ENCODE results near the gene CDK12.
"Not testable (repeated sequence)": the region's sequence is repeated elsewhere in the genome, so short reads cannot be mapped to it uniquely, and the experiment has no call there.

CDK12 gene

DNA sequence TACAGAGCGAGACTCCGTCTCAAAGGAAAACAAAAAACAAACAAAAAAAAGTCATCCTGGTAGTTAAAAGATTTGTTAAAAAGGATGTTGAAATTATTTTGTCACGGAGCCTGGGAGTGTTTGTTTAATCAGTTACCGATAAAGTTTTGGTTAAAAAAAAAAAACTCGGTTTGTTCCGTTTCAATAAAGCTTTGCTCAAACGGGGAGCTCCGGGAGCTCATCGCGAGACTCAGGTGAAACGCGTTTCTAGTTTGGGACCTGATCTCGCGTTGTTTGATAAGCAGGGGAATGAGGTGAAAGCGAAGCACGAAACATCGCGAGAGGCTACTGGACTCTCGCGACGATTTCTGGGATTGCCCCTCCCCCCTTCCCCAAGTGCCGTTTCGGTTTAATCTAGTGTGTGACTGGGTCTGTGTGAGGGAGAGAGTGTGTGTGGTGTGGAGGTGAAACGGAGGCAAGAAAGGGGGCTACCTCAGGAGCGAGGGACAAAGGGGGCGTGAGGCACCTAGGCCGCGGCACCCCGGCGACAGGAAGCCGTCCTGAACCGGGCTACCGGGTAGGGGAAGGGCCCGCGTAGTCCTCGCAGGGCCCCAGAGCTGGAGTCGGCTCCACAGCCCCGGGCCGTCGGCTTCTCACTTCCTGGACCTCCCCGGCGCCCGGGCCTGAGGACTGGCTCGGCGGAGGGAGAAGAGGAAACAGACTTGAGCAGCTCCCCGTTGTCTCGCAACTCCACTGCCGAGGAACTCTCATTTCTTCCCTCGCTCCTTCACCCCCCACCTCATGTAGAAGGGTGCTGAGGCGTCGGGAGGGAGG is at the start of gene CDK12:
CDK12 (plus strand) TSS at position 374 of the 813 bp plus-strand sequence. CDS start 586 bp downstream, outside the sequence.
- peak; percentile 91 for DNase-seq

DNA sequence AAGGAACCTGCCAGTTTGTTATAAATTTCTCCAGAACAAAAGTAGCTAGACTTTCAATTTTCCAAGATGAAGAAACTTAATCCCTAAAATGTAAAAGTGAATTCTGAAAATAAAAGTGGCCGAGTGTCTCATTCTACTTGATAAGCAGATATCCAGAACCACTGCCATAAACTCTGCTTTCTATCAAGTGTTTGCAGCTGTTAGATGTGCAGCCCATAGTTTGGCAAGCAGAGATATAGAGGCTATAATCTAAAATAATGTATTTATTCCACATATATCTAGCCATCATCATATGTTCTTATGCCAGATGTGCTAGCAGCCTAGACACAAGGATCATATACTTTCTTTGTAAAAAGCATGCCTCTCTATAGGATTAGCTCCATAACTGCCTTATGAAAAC is 45.1 kb upstream of the CDK12 start:
- DNase-seq, result no peak

DNA sequence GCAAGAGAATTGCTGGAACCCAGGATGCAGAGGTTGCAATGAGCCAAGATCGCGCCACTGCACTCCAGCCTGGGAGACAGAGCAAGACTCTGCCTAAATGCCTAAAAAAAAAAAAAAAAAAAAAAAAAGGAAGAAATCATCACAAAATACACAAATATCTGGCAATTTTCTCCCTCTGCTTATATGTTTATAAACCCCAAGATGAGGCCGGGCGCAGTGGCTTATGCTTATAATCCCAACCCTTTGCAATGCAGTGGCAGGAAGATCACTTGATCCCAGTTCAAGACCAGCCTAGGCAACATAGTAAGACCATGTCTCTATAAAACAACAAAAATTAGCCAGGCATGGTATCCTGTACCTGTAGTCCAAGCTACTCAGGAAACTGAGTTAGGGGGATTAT is 31.7 kb upstream of the CDK12 start:
- DNase-seq, result no peak

DNA sequence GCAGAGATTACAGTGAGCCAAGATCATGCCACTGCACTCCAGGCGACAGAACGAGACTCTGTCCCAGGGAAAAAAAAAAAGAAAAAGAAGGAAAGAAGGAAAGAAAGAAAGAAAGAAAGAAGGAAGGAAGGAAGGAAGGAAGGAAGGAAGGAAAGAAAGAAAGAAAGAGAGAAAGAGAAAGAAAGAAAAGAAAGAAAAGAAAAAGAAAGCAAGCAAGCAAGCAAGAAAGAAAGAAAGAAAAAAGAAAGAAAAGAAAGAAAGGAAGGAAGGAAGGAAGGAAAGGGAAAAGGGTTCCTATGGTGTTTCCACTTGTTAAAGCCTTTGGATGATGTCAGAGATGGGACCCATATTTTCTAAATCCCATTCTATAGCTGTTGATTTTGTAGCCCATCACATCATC is 21.4 kb upstream of the CDK12 start:
- not testable (repeated sequence) for DNase-seq

DNA sequence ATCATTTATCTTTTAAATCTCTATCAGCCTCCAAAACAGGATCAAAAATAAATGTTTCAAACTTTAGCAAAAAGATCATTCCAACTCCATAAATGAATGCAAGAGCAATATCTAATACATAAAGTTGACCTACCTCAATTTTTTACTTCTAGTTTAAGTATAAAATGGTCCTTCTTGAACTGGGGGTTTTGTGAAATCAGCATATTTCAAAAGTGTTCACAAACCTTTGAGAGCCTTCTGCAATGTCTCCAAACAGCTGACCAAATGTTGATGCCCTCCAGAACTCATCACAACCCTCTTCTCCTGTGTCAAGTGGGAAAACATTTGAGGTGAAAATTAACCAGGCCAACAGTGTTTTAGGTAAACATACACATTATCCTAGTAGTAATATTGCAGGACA is 18.0 kb upstream of the CDK12 start:
- no peak for DNase-seq

DNA sequence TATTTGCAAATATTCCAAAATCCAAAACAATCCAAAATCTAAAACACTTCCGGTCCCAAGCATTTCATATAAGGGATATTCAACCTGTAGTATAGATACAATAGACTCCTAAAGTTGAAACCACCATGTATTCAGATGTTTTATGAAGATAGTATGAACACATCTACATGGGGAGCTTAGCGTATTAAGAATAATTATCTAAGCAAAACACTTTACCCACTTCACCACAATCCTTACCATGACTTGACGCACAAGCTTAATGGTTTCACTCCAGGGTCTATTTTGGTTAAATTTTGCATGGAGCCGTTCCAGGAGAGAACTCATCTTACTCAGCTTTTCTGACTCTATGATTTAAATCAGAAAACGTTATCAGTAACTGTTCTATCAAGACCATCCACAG is 13.7 kb upstream of the CDK12 start:
- no peak for DNase-seq

DNA sequence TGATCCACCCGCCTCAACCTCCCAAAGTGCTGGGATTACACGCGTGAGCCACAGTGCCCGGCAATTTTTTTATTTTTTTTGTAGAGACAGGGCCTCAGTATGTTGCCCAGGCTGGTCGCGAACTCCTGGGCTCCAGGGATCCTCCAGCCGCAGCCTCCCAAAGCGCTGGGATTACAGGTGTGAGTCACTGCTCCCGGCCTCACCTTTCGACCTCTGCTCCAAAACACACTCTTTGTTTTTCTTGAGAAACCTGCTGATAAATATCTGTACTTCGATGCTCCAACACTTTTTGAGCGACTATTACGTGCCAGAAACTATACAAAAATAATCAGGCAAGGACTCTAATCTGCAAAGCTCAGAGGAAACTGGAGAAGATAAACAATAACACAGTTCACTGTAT is 11.2 kb upstream of the CDK12 start:
- DNase-seq, result no peak

DNA sequence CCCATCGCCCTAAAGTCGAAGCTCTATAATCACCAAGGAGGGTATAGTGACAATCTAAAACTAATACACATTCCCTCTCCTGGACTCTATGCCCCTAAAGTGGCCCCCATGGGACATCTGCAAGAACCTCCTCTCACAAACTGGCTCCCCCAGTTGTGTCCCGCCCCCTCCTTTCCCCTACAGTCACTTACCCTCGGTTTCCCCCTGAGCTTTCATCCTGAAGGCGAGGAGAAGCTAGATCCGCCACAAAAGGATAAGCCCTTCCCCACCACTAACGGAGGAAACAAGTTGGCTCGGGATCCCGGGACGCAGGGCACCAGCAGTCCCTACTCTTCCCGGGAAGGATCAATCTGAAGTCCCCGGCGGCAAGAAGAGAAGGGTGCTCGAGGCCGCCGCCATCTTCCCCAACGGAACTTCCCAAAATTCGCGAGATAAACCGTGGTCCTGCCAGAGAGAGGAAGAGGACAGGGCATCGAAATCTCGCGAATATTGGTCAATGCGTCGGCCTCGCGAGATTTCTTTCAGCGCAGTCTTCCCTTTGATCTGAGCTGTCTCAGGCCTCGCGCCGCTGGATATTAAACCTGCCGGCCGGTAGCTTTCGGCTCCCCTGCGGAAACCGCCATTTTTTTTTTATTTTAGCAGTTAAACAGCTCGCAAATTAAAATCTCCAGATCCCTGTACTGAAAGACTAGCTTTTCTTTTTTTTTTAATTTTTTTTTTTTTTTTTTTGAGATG is 10.3 kb upstream of the CDK12 start, which contains the start of gene MED1:
MED1 (minus strand) TSS at position 417 of the 735 bp plus-strand sequence; CDS start at position 216, 201 bp downstream.
- peak; percentile 89 for DNase-seq

DNA sequence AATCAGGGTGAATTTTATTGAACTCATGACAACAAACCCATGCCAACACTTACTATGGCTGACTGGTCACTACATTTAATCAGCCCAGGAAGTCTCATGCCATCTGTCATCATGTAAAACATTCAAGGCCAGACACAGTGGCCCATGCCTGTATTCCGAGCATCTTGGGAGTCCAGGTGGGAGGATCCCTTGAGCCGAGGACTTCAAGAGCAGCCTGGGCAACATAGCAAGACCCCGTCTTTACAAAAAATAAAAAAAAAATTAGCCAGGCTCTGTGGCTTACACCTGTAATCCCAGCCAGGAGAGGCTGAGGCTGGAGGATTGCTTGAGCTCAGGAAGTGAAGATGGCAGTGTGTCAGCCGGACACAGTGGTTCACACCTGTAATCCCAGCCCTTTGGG is 5.4 kb upstream of the CDK12 start:
- DNase-seq, result no peak

DNA sequence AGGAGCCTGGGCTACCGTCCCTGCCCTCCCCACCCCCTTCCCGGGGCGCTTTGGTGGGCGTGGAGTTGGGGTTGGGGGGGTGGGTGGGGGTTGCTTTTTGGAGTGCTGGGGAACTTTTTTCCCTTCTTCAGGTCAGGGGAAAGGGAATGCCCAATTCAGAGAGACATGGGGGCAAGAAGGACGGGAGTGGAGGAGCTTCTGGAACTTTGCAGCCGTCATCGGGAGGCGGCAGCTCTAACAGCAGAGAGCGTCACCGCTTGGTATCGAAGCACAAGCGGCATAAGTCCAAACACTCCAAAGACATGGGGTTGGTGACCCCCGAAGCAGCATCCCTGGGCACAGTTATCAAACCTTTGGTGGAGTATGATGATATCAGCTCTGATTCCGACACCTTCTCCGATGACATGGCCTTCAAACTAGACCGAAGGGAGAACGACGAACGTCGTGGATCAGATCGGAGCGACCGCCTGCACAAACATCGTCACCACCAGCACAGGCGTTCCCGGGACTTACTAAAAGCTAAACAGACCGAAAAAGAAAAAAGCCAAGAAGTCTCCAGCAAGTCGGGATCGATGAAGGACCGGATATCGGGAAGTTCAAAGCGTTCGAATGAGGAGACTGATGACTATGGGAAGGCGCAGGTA is 762 bp downstream of the CDK12 start:
- no peak for DNase-seq

DNA sequence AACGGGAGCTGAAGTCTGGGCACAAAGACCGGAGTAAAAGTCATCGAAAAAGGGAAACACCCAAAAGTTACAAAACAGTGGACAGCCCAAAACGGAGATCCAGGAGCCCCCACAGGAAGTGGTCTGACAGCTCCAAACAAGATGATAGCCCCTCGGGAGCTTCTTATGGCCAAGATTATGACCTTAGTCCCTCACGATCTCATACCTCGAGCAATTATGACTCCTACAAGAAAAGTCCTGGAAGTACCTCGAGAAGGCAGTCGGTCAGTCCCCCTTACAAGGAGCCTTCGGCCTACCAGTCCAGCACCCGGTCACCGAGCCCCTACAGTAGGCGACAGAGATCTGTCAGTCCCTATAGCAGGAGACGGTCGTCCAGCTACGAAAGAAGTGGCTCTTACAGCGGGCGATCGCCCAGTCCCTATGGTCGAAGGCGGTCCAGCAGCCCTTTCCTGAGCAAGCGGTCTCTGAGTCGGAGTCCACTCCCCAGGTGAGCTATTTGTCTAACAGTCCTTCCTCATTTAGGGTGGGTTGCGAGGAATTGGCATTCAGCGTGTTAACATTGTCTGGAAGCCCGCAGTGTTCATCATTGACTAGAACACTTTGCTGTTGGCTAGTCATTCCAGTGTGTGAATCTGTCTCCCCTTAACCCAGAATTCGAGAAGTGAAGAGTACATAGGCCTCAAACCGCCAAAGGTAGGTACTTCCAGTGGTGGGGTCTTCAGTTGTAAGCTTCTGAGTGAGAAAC is 1.5 kb downstream of the CDK12 start:
- no peak for DNase-seq

DNA sequence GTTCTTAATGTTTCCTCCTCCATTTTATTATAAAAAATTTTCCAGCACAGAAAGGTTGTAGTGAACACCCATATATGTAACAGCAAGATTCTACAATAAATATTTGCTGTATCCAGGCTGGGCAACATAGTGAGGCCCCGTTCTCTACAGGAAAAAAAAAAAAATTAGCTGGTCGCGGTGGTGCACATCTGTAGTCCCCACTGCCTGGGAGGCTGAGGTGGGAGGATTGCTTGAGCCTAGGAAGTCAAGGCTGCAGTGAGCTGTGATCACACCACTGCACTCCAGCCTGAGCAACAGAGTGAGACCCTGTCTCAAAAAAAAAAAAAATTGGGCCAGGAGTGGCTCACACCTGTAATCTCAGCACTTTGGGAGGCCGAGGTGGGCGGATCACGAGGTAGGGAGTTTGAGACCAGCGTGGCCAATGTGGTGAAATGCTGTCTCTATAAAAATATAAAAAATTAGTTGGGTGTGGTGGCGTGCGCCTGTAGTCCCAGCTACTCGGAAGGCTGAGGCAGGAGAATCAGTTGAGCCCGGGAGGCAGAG is 3.4 kb downstream of the CDK12 start:
- not testable (repeated sequence) for DNase-seq

DNA sequence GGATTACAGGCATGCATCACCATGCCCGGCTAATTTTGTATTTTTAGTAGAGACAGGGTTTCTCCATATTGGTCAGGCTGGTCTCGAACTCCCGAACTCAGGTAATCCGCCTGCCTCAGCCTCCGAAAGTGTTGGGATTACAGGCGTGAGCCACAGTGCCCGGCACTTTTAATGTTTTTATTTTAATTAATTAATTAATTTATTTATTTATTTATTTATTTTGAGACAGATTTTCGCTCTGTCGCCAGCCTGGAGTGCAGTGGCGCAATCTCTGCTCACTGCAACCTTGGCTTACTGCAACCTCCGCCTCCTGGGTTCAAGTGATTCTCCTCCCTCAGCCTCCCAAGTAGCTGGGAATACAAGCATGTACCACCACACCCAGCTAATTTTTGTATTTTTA is 7.3 kb downstream of the CDK12 start:
- DNase-seq, result not testable (repeated sequence)

DNA sequence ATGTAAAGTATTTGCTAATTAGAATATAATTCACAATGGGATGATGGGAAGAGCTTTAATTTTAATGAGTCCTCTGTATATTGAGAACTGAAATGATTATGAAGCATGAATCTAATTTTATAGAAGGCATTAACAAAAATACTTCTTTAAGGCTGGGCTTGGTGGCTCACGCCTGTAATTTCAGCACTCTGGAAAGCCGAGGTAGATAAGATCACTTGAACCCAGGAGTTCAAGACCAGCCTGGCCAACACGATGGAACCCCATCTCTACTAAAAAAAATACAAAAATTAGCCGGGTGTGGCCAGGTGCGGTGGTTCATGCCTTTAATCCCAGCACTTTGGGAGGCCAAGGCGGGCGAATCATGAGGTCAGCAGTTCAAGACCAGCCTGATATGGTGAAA is 12.0 kb downstream of the CDK12 start:
- DNase-seq, result no peak

DNA sequence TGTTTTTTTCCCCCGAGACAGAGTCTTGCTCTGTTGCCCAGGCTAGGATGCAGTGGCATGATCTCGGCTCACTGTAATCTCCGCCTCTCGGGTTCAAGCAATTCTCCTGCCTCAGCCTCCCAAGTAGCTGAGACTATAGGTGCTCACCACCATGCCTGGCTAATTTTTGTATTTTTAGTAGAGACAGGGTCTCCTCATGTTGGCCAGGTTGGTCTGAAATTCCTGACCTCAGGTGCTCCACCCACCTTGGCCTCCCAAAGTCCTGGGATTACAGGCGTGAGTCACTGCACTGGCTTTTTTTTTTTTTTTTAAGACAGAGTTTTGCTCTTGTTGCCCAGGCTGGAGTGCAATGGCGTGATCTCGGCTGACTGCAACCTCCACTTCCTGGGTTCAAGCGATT is 18.3 kb downstream of the CDK12 start:
- not testable (repeated sequence) for DNase-seq

DNA sequence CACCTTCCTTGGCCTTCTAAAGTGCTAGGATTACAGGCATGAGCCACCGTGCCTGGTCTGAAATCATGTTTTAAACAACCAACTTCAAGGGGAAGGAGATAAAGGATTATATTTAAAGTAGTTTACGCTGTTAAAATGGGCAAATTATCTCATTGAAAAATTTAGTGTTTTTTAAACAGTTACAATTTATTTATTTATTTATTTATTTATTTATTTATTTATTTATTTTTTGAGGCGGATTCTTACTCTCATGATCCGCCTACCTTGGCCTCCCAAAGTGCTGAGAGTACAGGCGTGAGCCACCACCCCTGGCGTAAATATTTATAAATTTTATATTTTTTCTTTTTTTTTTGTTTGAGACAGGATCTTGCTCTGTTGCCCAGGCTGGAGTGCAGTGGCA is 22.2 kb downstream of the CDK12 start:
- DNase-seq, result no peak

DNA sequence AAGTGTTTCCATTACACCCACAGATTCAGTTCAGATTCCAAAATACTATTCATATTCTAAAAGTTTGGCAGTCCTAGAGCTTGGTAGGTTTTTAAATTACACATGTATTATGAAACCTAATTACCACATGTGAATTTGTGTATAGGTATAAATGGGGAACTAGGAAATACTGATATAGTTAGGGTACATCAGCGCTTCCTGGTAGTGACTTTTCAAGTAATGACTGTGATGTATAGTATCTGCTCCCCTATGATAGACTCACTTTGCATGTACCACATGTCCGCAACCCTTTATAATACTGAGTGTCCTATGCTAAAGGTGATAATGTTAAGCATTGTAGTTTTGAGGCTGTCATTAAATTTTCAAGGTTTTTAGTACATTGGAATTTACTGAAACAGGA is 22.9 kb downstream of the CDK12 start:
- DNase-seq, result no peak

DNA sequence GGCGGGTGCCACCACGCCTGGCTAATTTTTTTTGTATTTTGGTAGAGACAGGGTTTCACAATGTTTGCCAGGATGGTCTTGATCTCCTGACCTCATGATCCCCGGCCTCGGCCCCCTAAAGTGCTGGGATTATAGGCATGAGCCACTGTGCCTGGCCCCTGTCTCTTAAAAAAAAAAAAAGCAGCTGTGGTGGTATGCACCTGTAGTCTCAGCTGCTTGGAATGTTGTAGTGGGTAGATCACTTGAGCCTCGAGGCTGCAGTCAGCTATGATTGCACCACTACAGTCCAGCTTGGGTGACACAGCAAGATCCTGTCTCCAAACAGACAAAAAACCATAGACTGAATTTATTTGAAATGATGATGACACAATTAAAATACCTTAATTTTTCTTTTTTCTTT is 24.3 kb downstream of the CDK12 start:
- DNase-seq, result no peak

DNA sequence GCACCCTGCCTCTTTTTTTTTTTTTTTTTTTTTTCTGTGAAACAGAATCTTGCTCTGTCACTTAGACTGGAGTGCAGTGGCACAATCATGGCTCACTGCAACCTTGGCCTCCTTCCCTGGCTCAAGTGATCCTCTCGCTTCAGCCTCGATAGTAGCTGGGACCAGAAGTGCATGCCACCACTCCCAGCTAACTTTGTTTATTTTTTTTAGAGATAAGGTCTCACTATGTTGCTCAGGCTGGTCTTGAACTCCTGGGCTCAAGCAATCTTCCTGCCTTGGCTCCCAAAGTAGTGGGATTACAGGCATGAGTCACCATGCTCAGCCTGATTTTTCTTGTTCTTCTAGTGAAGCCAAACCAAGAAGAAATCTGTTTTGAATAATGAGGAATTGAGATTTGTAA is 25.0 kb downstream of the CDK12 start:
- no peak for DNase-seq

DNA sequence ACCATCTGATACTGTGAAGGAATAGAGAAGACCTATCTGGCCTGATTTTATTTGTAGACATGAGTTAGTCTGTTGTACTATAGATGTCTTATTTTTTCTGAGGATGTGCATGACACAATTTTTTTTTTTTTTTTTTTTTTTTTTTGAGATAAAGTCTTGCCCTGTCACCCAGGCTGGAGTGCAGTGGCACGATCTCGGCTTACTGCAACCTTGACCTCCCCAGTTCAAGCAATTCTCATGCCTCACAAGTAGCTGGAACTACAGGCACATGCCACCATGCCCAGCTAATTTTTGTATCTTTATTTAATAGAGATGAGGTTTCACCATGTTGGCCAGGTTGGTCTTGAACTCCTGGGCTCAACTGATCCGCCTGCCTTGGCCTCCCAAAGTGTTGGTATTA is 26.2 kb downstream of the CDK12 start:
- DNase-seq, result not testable (repeated sequence)

DNA sequence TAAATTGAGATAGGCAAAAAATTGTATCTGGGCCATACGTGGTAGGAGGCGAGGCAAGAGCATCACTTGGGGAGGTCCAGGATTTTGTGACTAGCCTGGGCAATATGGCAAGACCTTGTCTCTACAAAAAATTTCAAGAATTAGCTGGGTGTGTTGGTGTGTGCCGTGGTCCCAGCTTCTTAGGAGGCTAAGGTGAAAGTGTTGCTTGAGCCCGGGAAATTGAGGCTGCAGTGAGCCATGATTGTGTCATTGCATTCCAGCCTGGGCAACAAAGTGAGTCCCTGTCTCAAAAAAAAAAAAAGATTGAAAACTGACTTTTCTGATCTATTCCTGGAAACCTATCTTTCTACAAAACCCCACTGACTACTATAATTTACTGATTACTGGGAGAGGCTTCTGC is 26.7 kb downstream of the CDK12 start:
- no peak for DNase-seq

DNA sequence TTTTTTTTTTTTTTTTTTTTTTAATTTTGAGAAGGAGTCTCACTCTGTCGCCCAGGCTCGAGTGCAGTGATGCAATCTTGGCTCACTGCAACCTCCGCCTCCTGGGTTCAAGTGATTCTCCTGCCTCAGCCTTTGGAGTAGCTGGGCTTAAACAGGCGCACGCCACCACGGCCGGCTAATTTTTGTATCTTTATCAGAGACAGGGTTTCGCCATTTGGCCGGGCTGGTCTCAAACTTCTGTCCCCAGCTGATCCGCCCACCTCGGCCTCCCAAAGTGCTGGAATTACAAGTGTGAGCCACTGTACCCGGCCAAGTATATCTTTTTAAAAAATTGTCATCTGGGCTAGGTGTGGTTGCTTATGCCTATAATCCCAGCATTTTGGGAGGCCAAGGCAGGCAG is 35.6 kb downstream of the CDK12 start:
- not testable (repeated sequence) for DNase-seq

DNA sequence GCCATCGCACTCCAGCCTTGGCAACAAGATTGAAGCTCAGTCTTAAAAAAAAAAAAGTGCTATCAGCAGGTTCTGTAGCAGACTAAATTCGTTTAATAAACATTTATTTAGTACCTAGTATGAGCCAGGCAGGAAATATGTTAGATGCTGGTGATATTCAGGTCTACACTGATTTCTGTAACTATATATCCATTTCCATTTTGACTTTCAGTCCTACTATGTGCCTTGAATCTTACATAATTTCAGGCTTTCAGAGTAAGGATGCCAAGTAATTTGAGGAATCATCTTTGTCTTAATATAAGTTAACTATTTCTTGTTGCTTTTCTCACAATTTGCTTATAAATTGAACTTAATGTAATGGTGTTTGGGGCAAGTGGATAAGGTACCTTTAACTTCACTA is 46.2 kb downstream of the CDK12 start:
- no peak for DNase-seq

All from activated CD8-positive, alpha-beta memory T cell treated with anti-CD3 and anti-CD28 coated beads, Interleukin-2, amount 50 U/mL, for 4 hours (primary cell).